Measurements from ENCODE around the gene KRT5.

GRCh38 chr12:52501490-52501889, 18.7 kb downstream of the KRT5 start:
- no peak for TF ChIP-seq ATF3 (IDR thresholded peaks at IDR 0.05; ENCODE audit: borderline replicate concordance, extremely low read depth, low read depth, low read length)
- TF ChIP-seq SIN3A (IDR thresholded peaks at IDR 0.05; ENCODE audit: low read depth, low read length), result no peak
- no peak for TF ChIP-seq POLR2A (IDR thresholded peaks at IDR 0.05; ENCODE audit: low read depth, low read length)
- TF ChIP-seq RBBP5 (conservative IDR thresholded peaks at IDR 0.05), result no peak
- TF ChIP-seq EED (IDR thresholded peaks at IDR 0.05; ENCODE audit: low read depth), result no peak
- no peak for TF ChIP-seq TCF3 (IDR thresholded peaks at IDR 0.05; ENCODE audit: borderline replicate concordance, insufficient read depth, low read depth, low read length)
- no peak for TF ChIP-seq CTCF (IDR thresholded peaks at IDR 0.05 in 2 of 3, conservative IDR thresholded peaks at IDR 0.05 in 1 of 3; ENCODE audit: control insufficient read depth in 2 of 3, extremely low read depth in 1 of 3, insufficient read depth in 1 of 3, low read depth in 3 of 3, low read length in 3 of 3)
- TF ChIP-seq EZH2 (IDR thresholded peaks at IDR 0.05; ENCODE audit: borderline replicate concordance, control insufficient read depth, low read depth, low read length), result no peak
- no peak for TF ChIP-seq MXI1 (IDR thresholded peaks at IDR 0.05; ENCODE audit: low read depth, low read length)
- TF ChIP-seq RUNX3 (IDR thresholded peaks at IDR 0.05; ENCODE audit: low read length), result no peak
- TF ChIP-seq SREBF1 (IDR thresholded peaks at IDR 0.05; ENCODE audit: low read length), result no peak
- TF ChIP-seq TAF1 (IDR thresholded peaks at IDR 0.05; ENCODE audit: borderline replicate concordance, low read depth, low read length), result no peak
- no peak for TF ChIP-seq ASH2L (IDR thresholded peaks at IDR 0.05; ENCODE audit: borderline replicate concordance, low read depth)

Data from GM12878 (cell line).